GM18951 (cell line): Measurements from ENCODE around the gene SPATA21.
"Not testable (repeated sequence)": the region's sequence is repeated elsewhere in the genome, so short reads cannot be mapped to it uniquely, and the experiment has no call there.

Experiments
- POLR2A ChIP-seq: IDR thresholded peaks from 4 replicates; pipeline ENCODE4 v1.6.1; 2011; ENCODE audit warnings: mild to moderate bottlenecking; ENCODE audit not compliant: insufficient read length, insufficient read depth; ENCODE audit errors: extremely low read depth
- in situ Hi-C: fragments of 300-500 bp; cut with MboI; formaldehyde crosslinking; loops from one replicate; pipeline ENCODE4 v1.12.0; 2022; ENCODE audit warnings: low sequenced_read_pairs, mixed read lengths, inconsistent platforms; ENCODE audit not compliant: unreplicated experiment

SPATA21 gene

GRCh38 chr1:16462773-16463330 is 25.6 kb upstream of the SPATA21 start:
- TF ChIP-seq POLR2A = no peak
- in situ Hi-C loops = no loop called here

GRCh38 chr1:16461681-16462080 is 24.5 kb upstream of the SPATA21 start:
- TF ChIP-seq POLR2A = no peak

GRCh38 chr1:16459352-16459925 is 22.2 kb upstream of the SPATA21 start:
- no peak for TF ChIP-seq POLR2A
- in situ Hi-C loops = no loop called here

More at GRCh38 chr1:16461681-16462080, 24.5 kb upstream of the SPATA21 start:
- in situ Hi-C loops = no loop called here

GRCh38 chr1:16458831-16459230 is 21.6 kb upstream of the SPATA21 start:
- in situ Hi-C loops = no loop called here
- no peak for TF ChIP-seq POLR2A

- in situ Hi-C loops = not testable (repeated sequence)
These were observed 18.9 kb upstream of the SPATA21 start for GRCh38 chr1:16456151-16456550.

GRCh38 chr1:16454909-16455308 is 17.7 kb upstream of the SPATA21 start:
- in situ Hi-C loops = not testable (repeated sequence)

GRCh38 chr1:16451841-16452528 is 14.8 kb upstream of the SPATA21 start:
- in situ Hi-C loops = no loop called here
- TF ChIP-seq POLR2A = no peak

GRCh38 chr1:16450863-16451481 is 13.7 kb upstream of the SPATA21 start:
- TF ChIP-seq POLR2A = no peak
- in situ Hi-C loops = no loop called here

- TF ChIP-seq POLR2A = no peak
- in situ Hi-C loops = no loop called here
These were observed 12.4 kb upstream of the SPATA21 start for GRCh38 chr1:16449666-16450065.

- in situ Hi-C loops = no loop called here
- no peak for TF ChIP-seq POLR2A
These were observed 11.8 kb upstream of the SPATA21 start for GRCh38 chr1:16449065-16449464.

GRCh38 chr1:16447641-16448040 is 10.4 kb upstream of the SPATA21 start:
- in situ Hi-C loops = no loop called here
- TF ChIP-seq POLR2A = no peak

GRCh38 chr1:16446116-16446515 is 8.9 kb upstream of the SPATA21 start:
- in situ Hi-C loops = no loop called here

GRCh38 chr1:16445052-16445451 is 7.8 kb upstream of the SPATA21 start:
- in situ Hi-C loops = no loop called here
- TF ChIP-seq POLR2A = no peak

More at GRCh38 chr1:16446116-16446515, 8.9 kb upstream of the SPATA21 start:
- no peak for TF ChIP-seq POLR2A
